ENCODE data around the gene STPG3. TPM values are rescaled to one million over a fixed set of nuclear protein-coding genes. Genes with fewer than 3 reads are reported as not detected.
A peak's percentile ranks its signal among the peaks of the same experiment; 100 is the strongest.

STPG3 gene
- total RNA-seq, 1 donor = not detected

- H3K4me3 ChIP-seq (ENCODE audit: low read depth, low read length) = no peak overlapping the region
- TF ChIP-seq CTCF (IDR thresholded peaks at IDR 0.05; ENCODE audit: insufficient read depth, low read depth, low read length) = no peak
- no peak for DNase-seq (ENCODE audit: low read depth)
Measured at GRCh38 chr9:137275203-137275587, 24.1 kb downstream of the STPG3 start.

GRCh38 chr9:137275588-137276472 lies 24.7 kb downstream of the STPG3 start:
- TF ChIP-seq CTCF (IDR thresholded peaks at IDR 0.05; ENCODE audit: insufficient read depth, low read depth, low read length) = no peak
- no peak for DNase-seq (ENCODE audit: low read depth)
- H3K4me3 ChIP-seq (ENCODE audit: low read depth, low read length) = no peak overlapping the region

- H3K4me3 ChIP-seq (ENCODE audit: low read depth, low read length) = peak overlapping the region; percentile 78
- TF ChIP-seq CTCF (IDR thresholded peaks at IDR 0.05; ENCODE audit: insufficient read depth, low read depth, low read length) = no peak
- DNase-seq (ENCODE audit: low read depth) = peak; percentile 80
Measured at GRCh38 chr9:137276473-137277328, 25.6 kb downstream of the STPG3 start.

- DNase-seq (ENCODE audit: low read depth) = peak; percentile 92
- TF ChIP-seq CTCF (IDR thresholded peaks at IDR 0.05; ENCODE audit: insufficient read depth, low read depth, low read length) = peak; percentile 36
- peak within 1 kb of the TSS; percentile 78 for H3K4me3 ChIP-seq (ENCODE audit: low read depth, low read length)
Measured at GRCh38 chr9:137277329-137278041, 26.4 kb downstream of the STPG3 start, which contains the start of gene TOR4A. TOR4A (plus strand) TSS chr9:137277726; CDS start chr9:137278690, 964 bp downstream.

GRCh38 chr9:137278061-137278701 lies 27.1 kb downstream of the STPG3 start:
- no peak for TF ChIP-seq CTCF (IDR thresholded peaks at IDR 0.05; ENCODE audit: insufficient read depth, low read depth, low read length)
- peak overlapping the region; percentile 78 for H3K4me3 ChIP-seq (ENCODE audit: low read depth, low read length)
- peak; percentile 42 for DNase-seq (ENCODE audit: low read depth)
